Nephron (organoid): ENCODE results near the gene NAA40.

Source experiments
- H3K27ac Mint-ChIP-seq, 3 experiments: 2 replicates each; pipeline ENCODE4 v1.8.0; 2020; ENCODE audit warnings: mixed read lengths in 3 of 3, mild to moderate bottlenecking in 2 of 3, moderate library complexity in 1 of 3
- H3K27me3 Mint-ChIP-seq: 2 replicates; pipeline ENCODE4 v1.8.0; 2021; ENCODE audit warnings: low read depth, mild to moderate bottlenecking, moderate library complexity, mixed read lengths
- H3K36me3 Mint-ChIP-seq: 2 replicates; pipeline ENCODE4 v1.8.0; 2020; ENCODE audit warnings: low read depth, mixed read lengths
- H3K4me1 Mint-ChIP-seq: 2 replicates; pipeline ENCODE4 v1.8.0; 2020; ENCODE audit warnings: mixed read lengths
- H3K4me3 Mint-ChIP-seq, 3 experiments: 2 replicates each; pipeline ENCODE4 v1.8.0; 2020; ENCODE audit warnings: mild to moderate bottlenecking in 3 of 3, mixed read lengths in 3 of 3, moderate library complexity in 2 of 3
- H3K9me3 Mint-ChIP-seq: 2 replicates; pipeline ENCODE4 v1.8.0; 2020; ENCODE audit warnings: mixed read lengths
- CTCF ChIP-seq, 3 experiments: fragments of 200-600 bp; sonication (generic); IDR thresholded peaks; one replicate each; pipeline ENCODE4 v1.5.0; 2021; ENCODE audit warnings: antibody characterized with exemption in 3 of 3; ENCODE audit not compliant: unreplicated experiment in 3 of 3

The NAA40 gene

GRCh38 chr11:64005691-64006090 lies 66.9 kb downstream of the NAA40 start:
- TF ChIP-seq CTCF (IDR thresholded peaks at IDR 0.05; ENCODE audit: unreplicated experiment in 3 of 3): no peak
- Mint-ChIP-seq H3K4me1 (peaks cover 56% of the 10 kb centered on the region), H3K4me3 (no peak overlapping the region), H3K27me3 (peaks cover 33% of the 10 kb centered on the region), H3K9me3 (no peaks in the 10 kb centered on the region), H3K27ac (no peak overlapping the region), H3K36me3 (no peaks in the 10 kb centered on the region)

- H3K4me1 Mint-ChIP-seq: peaks cover 53% of the 10 kb centered on the region
- H3K27ac Mint-ChIP-seq: no peak overlapping the region
- H3K4me3 Mint-ChIP-seq: no peak overlapping the region
- H3K9me3 Mint-ChIP-seq: no peaks in the 10 kb centered on the region
- peaks cover 40% of the 10 kb centered on the region for H3K27me3 Mint-ChIP-seq
- no peaks in the 10 kb centered on the region for H3K36me3 Mint-ChIP-seq
- no peak for TF ChIP-seq CTCF (IDR thresholded peaks at IDR 0.05; ENCODE audit: unreplicated experiment in 3 of 3)
Observed at GRCh38 chr11:64006398-64006797, 67.6 kb downstream of the NAA40 start.
